ENCODE measurements around the gene HOXC12. TPM values are rescaled to one million over a fixed set of nuclear protein-coding genes. Genes with fewer than 3 reads are reported as not detected.
A peak's percentile ranks its signal among the peaks of the same experiment; 100 is the strongest.

HOXC12 gene
- total RNA-seq, 1 experiment from 2014 or later, result 5.1 TPM

GRCh38 chr12:53994009-53994263, 39.2 kb downstream of the HOXC12 start:
- no peaks in the 10 kb centered on the region; the same call in 1 of the 2 replicates for H3K36me3 ChIP-seq (ENCODE audit: control insufficient read depth, insufficient read depth, low read length)
- H3K4me3 ChIP-seq (ENCODE audit: low read depth in 2 of 2, low read length in 2 of 2), result peak overlapping the region; percentile 66 to 67
- intact Hi-C loops (cut with micrococcal nuclease; ENCODE audit: unreplicated experiment), result loop anchor here (10.0 kb wide), 1 partner anchor 609 kb away; the partner anchor contains the start of gene SP1
- BruUV-seq (replicated peaks), result no TSS peak
- ATAC-seq, result no peak
- no peaks in the 10 kb centered on the region for H3K9me3 ChIP-seq (ENCODE audit: control insufficient read depth, insufficient read depth, low read depth, low read length)
- ChIA-PET CTCF (no interaction called here), POLR2A (interaction anchor here (0.6 kb wide), 1 partner anchor 11 kb away, joined by 5 read pairs; no protein-coding TSS in a partner anchor)
- no peak for TF ChIP-seq CTCF (IDR thresholded peaks at IDR 0.05)
- no peak for TF ChIP-seq REST (IDR thresholded peaks at IDR 0.05; ENCODE audit: insufficient read depth in 1 of 2, low read depth in 2 of 2, low read length in 1 of 2)
- TF ChIP-seq POLR2AphosphoS5 (IDR thresholded peaks at IDR 0.05; ENCODE audit: low read depth, low read length), result no peak
- no peak for TF ChIP-seq TCF7L2 (IDR thresholded peaks at IDR 0.05; ENCODE audit: low read depth, low read length)
- peak; percentile 34; the same call in 1 of the 2 replicates for TF ChIP-seq SIN3A (IDR thresholded peaks at IDR 0.05; ENCODE audit: borderline replicate concordance, insufficient read depth, low read depth, low read length)
- H3K27me3 ChIP-seq (ENCODE audit: control insufficient read depth, insufficient read depth, low read length), result no peaks in the 10 kb centered on the region
- no peak for DNase-seq (ENCODE audit: low read depth, low spot score)
- in situ Hi-C loops (cut with HindIII; ENCODE audit: low pct_unique_long_range_greater_than_20kb, low sequenced_read_pairs), result no loop called here
- peak overlapping the region; percentile 99 for H3K27ac ChIP-seq (ENCODE audit: low read length)
- peaks cover 12% of the 10 kb centered on the region for H3K4me1 ChIP-seq (ENCODE audit: control insufficient read depth, insufficient read depth, low read length)

GRCh38 chr12:53994264-53995001, 39.7 kb downstream of the HOXC12 start:
- DNase-seq (ENCODE audit: low read depth, low spot score) (no peak), ATAC-seq (peak; percentile 13)
- Histone ChIP-seq H3K4me1 (ENCODE audit: control insufficient read depth, insufficient read depth, low read length) (peaks cover 11% of the 10 kb centered on the region), H3K27ac (ENCODE audit: low read length) (peak overlapping the region; percentile 99), H3K27me3 (ENCODE audit: control insufficient read depth, insufficient read depth, low read length) (no peaks in the 10 kb centered on the region), H3K9me3 (ENCODE audit: control insufficient read depth, insufficient read depth, low read depth, low read length) (no peaks in the 10 kb centered on the region), H3K4me3 (ENCODE audit: low read depth in 2 of 2, low read length in 2 of 2) (peak overlapping the region; percentile 66 to 67), H3K36me3 (ENCODE audit: control insufficient read depth, insufficient read depth, low read length) (no peaks in the 10 kb centered on the region; the same call in 1 of the 2 replicates)
- TSS peak; percentile 8 for BruUV-seq (replicated peaks)
- ChIA-PET POLR2A (interaction anchor here (0.6 to 1.4 kb wide), 2 partner anchors 9 to 12 kb away, joined by 5 to 16 read pairs; partner anchors contain the start of gene HOXC10), CTCF (no interaction called here)
- in situ Hi-C loops (cut with HindIII; ENCODE audit: low pct_unique_long_range_greater_than_20kb, low sequenced_read_pairs), result no loop called here
- intact Hi-C loops (cut with micrococcal nuclease; ENCODE audit: unreplicated experiment), result loop anchor here (10.0 kb wide), 1 partner anchor 610 kb away; the partner anchor contains the start of gene SP1
- TF ChIP-seq TCF7L2 (IDR thresholded peaks at IDR 0.05; ENCODE audit: low read depth, low read length) (no peak), SIN3A (IDR thresholded peaks at IDR 0.05; ENCODE audit: borderline replicate concordance, insufficient read depth, low read depth, low read length) (peak; percentile 25; the same call in 1 of the 2 replicates)

Measured in Panc1 (cell line).